GM06990 (cell line): Measurements from ENCODE around the gene FNBP1L.
"Not testable (repeated sequence)": the region's sequence is repeated elsewhere in the genome, so short reads cannot be mapped to it uniquely, and the experiment has no call there.

Experiments used
- DNase-seq: peaks from one replicate; pipeline ENCODE4 v3.0.0-alpha.2; 2011; ENCODE audit not compliant: insufficient read length; ENCODE audit errors: extremely low read depth
- H3K27me3 ChIP-seq: replicated peaks from 2 replicates; pipeline ENCODE4 v1.6.0; 2011; ENCODE audit warnings: low read length; ENCODE audit not compliant: control insufficient read depth, insufficient read depth
- H3K36me3 ChIP-seq: 2 replicates; pipeline ENCODE4 v1.5.1; 2011; ENCODE audit warnings: low read length; ENCODE audit not compliant: control insufficient read depth, insufficient read depth
- H3K4me3 ChIP-seq: replicated peaks from 2 replicates; pipeline ENCODE4 v1.5.1; 2011; ENCODE audit warnings: low read depth, mild to moderate bottlenecking, control low read depth, low read length
- TF ChIP-seq, protein P1 (sequence below): IDR thresholded peaks from 2 replicates; pipeline ENCODE4 v1.5.1; 2011; ENCODE audit warnings: low read length, control low read depth, mild to moderate bottlenecking, inconsistent platforms; ENCODE audit not compliant: insufficient read depth, poor library complexity, severe bottlenecking

Gene FNBP1L

DNA sequence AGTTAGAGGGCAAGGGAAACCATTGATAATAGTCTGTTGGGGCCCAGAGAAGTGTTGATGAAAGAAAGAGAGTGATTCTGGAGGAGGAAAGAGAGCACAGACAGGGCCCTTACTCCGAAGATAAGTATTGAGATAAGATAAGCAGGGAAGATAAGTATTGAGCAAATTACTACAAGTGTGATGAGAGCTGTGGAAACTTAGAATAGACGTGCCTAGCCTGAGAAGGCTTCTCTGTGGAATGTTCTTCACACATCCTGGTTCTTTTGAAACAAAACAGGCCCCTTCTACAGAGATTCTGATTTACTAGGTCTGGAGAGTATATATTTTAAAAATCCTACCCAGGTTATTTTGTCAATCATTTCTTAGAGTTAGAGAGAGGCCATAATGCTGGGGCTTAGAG lies 26.4 kb downstream of the FNBP1L start:
- TF ChIP-seq, protein P1, sequence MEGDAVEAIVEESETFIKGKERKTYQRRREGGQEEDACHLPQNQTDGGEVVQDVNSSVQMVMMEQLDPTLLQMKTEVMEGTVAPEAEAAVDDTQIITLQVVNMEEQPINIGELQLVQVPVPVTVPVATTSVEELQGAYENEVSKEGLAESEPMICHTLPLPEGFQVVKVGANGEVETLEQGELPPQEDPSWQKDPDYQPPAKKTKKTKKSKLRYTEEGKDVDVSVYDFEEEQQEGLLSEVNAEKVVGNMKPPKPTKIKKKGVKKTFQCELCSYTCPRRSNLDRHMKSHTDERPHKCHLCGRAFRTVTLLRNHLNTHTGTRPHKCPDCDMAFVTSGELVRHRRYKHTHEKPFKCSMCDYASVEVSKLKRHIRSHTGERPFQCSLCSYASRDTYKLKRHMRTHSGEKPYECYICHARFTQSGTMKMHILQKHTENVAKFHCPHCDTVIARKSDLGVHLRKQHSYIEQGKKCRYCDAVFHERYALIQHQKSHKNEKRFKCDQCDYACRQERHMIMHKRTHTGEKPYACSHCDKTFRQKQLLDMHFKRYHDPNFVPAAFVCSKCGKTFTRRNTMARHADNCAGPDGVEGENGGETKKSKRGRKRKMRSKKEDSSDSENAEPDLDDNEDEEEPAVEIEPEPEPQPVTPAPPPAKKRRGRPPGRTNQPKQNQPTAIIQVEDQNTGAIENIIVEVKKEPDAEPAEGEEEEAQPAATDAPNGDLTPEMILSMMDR: no peak
- Histone ChIP-seq H3K4me3 (no peak overlapping the region), H3K36me3 (no peaks in the 10 kb centered on the region), H3K27me3 (no peaks in the 10 kb centered on the region)
- no peak for DNase-seq

DNA sequence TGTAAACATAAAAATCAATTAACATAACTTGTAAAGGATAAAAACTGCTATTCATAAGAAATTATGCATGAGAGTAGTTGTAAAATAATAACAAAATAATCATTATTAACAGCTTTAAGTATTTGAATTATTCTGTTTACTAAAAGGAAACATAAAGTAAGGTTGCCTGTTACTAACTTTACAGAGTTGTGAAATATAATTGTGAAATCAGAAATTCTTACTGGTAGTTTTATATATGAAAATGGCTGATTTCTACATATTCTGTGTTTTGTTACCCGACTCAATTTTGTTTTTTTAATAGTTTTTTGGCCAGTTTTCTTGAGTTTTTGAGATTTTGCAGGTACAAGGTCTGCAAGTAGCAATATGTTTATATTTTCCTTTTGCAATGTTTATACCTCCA lies 27.8 kb downstream of the FNBP1L start:
- H3K27me3 ChIP-seq: no peaks in the 10 kb centered on the region
- TF ChIP-seq, protein P1: no peak
- no peak overlapping the region for H3K4me3 ChIP-seq
- no peaks in the 10 kb centered on the region for H3K36me3 ChIP-seq
- no peak for DNase-seq

DNA sequence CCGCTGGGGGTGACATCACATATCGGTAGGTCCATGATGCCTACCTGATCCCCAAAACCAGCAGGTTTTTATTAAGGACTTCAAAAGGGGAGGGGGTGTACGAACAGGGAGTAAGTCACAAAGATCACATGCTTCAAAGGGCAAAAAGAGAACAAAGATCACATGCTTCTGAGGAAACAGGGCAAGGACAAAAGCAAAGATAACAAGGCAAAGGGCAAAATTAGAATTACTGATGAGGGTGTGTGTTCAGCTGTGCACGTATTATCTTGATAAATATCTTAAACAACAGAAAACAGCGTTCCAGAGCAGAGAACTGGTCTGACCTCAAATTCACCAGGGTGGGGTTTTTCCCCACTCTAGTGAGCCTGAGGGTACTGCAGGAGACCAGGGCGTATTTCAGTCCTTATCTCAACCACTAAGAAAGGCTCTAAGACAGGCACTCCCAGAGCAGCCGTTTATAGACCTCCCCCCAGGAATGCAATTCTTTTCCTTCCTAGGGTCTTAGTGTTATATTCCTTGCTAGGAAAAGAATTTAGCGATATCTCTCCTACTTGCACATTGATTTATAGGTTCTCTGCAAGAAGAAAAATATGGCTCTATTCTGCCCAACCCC lies 31.3 kb downstream of the FNBP1L start:
- not testable (repeated sequence) for H3K36me3 ChIP-seq, H3K27me3 ChIP-seq, DNase-seq, H3K4me3 ChIP-seq

DNA sequence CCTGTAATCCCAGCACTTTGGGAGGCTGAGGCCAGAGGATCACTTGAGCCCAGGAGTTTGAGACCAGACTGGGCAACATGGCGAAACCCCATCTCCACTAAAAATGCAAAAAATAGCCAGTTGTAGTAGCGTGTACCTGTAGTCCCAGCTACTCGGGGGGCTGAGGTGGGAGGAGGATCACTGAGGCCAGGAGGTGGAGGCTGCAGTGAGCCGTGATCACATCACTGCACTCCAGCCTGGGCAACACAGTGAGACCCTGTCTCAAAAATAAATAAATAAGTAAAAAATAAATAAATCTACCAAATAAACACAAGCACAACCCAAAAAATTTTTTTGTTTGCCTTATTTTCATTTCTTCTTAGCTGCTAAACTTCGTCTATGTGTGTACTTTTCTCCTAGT lies 34.0 kb downstream of the FNBP1L start:
- not testable (repeated sequence) for DNase-seq, H3K36me3 ChIP-seq, H3K4me3 ChIP-seq, H3K27me3 ChIP-seq

DNA sequence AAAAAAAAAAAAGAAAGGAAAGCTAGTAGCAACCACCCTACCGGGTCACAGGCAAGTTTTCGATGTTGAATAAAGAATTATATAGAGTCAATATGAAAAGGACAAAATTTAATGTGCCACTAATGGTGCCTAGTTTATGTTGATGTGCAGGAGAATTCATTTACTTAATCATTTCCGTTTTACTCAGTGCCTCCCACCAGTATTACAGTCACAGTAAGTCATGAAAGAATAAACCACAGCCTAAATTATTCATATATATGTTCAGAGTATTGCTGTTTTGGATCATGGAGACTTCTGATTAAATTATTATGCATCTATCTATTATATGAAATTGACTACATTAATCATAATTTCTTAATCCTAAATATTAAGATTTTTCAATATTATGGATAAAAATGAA lies 35.3 kb downstream of the FNBP1L start:
- DNase-seq: no peak
- Histone ChIP-seq H3K27me3 (no peaks in the 10 kb centered on the region), H3K36me3 (no peaks in the 10 kb centered on the region), H3K4me3 (no peak overlapping the region)
- TF ChIP-seq, protein P1: no peak

DNA sequence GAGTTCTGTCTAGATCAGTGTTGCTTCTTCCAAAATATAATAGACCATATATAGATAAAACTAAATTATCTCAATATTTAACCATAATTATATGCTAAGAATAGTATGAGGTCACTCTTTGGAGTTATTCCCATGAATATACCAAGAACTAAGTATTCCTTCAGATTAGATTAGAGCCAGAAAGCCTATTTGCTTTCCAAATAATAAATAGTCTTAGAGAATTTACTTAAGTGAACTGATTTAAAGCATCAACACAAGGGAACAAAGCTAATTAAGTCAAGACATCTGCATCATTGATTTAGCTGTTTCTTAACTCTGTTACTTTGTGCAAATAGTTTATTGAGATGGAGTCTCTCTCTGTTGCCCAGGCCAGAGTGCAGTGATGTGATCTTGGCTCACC lies 35.7 kb downstream of the FNBP1L start:
- no peak overlapping the region for H3K4me3 ChIP-seq
- H3K27me3 ChIP-seq: no peaks in the 10 kb centered on the region
- no peaks in the 10 kb centered on the region for H3K36me3 ChIP-seq
- TF ChIP-seq, protein P1: no peak
- DNase-seq: no peak

DNA sequence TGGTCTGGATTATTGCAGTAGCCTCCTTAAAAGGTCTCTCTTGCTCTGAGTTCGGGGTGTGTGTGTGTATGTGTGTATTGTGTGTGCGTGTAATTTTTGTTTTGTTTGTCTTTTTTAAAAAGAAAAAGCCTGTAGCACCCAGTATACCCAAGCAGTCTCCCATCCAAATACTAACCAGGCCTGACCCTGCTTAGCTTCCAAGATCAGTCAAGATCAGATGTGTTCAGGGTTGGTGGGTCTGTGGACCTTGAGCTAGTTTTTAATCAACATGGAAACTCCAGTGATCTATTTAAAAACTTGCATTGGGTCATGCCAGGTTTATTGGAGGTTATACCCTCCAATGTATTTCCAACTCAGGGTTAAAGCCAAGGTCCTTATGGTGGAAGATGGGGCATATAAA lies 40.3 kb downstream of the FNBP1L start:
- Histone ChIP-seq H3K36me3 (no peaks in the 10 kb centered on the region), H3K27me3 (no peaks in the 10 kb centered on the region), H3K4me3 (no peak overlapping the region)
- TF ChIP-seq, protein P1: no peak
- DNase-seq: no peak
